Transverse colon (tissue), 4 donors: ENCODE data around the gene KRTAP10-11. TPM values are rescaled to one million over a fixed set of nuclear protein-coding genes. Genes with fewer than 3 reads are reported as not detected.
"Not testable (repeated sequence)": the region's sequence is repeated elsewhere in the genome, so short reads cannot be mapped to it uniquely, and the experiment has no call there.

Experiments
- DNase-seq: peaks from one replicate; pipeline ENCODE4 v3.0.0-alpha.2; 2019
- H3K27ac ChIP-seq, 4 donors: fragments of 200-600 bp; sonication (generic); 2 replicates each; pipeline ENCODE4 v1.5.1; 2016 to 2018; ENCODE audit warnings: inconsistent platforms in 4 of 4
- H3K27me3 ChIP-seq: fragments of 200-600 bp; sonication (generic); 2 replicates; pipeline ENCODE4 v1.5.1; 2017; ENCODE audit warnings: inconsistent platforms
- H3K36me3 ChIP-seq, 4 donors: fragments of 200-600 bp; sonication (generic); 2 replicates each; pipeline ENCODE4 v1.5.1; 2017 to 2019; ENCODE audit warnings: inconsistent platforms in 4 of 4
- H3K4me1 ChIP-seq, 4 donors: fragments of 200-600 bp; sonication (generic); 2 replicates each; pipeline ENCODE4 v1.5.1; 2017 to 2020; ENCODE audit warnings: inconsistent platforms in 4 of 4
- H3K4me3 ChIP-seq, 4 donors: fragments of 200-600 bp; sonication (generic); 1 replicate in 1 of 4; 2 replicates in 3 of 4; pipeline versions ENCODE4 v1.5.1 to v1.6.1; 2017 to 2019; ENCODE audit warnings: inconsistent platforms in 4 of 4
- H3K9me3 ChIP-seq, 2 donors: fragments of 200-600 bp; sonication (generic); 2 replicates each; pipeline ENCODE4 v1.5.1; 2017 to 2019; ENCODE audit warnings: inconsistent platforms in 2 of 2
- EP300 ChIP-seq: sonication (generic); formaldehyde crosslinking; IDR thresholded peaks from one replicate; pipeline ENCODE4 v1.6.1; 2017; ENCODE audit warnings: antibody characterized with exemption, low read depth
- POLR2A ChIP-seq: fragments of 450-650 bp; IDR thresholded peaks from one replicate; pipeline ENCODE4 v1.6.1; 2016; ENCODE audit warnings: antibody characterized with exemption, mild to moderate bottlenecking, moderate library complexity
- POLR2AphosphoS5 ChIP-seq, 3 donors: sonication (generic); formaldehyde crosslinking; IDR thresholded peaks; one replicate each; pipeline ENCODE4 v1.6.1; 2016; ENCODE audit warnings: antibody characterized with exemption in 3 of 3
- WGBS, 2 donors: methylation state at CpG; one replicate each; pipeline ENCODE4 v1.1.5; 2018; ENCODE audit warnings: low coverage in 1 of 2; 5-methylcytosine and 5-hydroxymethylcytosine counted together
- in situ Hi-C, 4 donors: fragments of 200-750 bp; cut with MboI; loops; one replicate each; pipeline versions ENCODE4 v1.15.0 to v1.15.1; 2017; ENCODE audit warnings: low sequenced_read_pairs in 3 of 4, low pct_ligation_motif_present in 1 of 4, low pct_unique_long_range_greater_than_20kb in 1 of 4
- intact Hi-C: fragments of 100-400 bp; cut with DNase I; formaldehyde crosslinking; loops from one replicate; pipeline ENCODE4 v1.15.1; 2023; ENCODE audit warnings: low total_unique reads
- total RNA-seq, 4 donors: library from RNA; depleted of rRNA; stranded (reverse); fragments of >200 nt; gene quantifications; one replicate each; pipeline ENCODE4 v1.1.0, GENCODE V29; 2016
- TF ChIP-seq, protein P1 (sequence below), 5 experiments: fragments of 200-600 bp in 3 of 5; fragments of 450-650 bp in 2 of 5; sonication (generic) in 3 of 5; IDR thresholded peaks; 1 replicate in 2 of 5; 2 replicates in 3 of 5; pipeline ENCODE4 v1.5.1; 2016 to 2017; ENCODE audit warnings: antibody characterized with exemption in 5 of 5, inconsistent platforms in 3 of 5, mild to moderate bottlenecking in 2 of 5, moderate library complexity in 1 of 5

Gene KRTAP10-11
- total RNA-seq, 4 donors from 2014 or later, result not detected

DNA sequence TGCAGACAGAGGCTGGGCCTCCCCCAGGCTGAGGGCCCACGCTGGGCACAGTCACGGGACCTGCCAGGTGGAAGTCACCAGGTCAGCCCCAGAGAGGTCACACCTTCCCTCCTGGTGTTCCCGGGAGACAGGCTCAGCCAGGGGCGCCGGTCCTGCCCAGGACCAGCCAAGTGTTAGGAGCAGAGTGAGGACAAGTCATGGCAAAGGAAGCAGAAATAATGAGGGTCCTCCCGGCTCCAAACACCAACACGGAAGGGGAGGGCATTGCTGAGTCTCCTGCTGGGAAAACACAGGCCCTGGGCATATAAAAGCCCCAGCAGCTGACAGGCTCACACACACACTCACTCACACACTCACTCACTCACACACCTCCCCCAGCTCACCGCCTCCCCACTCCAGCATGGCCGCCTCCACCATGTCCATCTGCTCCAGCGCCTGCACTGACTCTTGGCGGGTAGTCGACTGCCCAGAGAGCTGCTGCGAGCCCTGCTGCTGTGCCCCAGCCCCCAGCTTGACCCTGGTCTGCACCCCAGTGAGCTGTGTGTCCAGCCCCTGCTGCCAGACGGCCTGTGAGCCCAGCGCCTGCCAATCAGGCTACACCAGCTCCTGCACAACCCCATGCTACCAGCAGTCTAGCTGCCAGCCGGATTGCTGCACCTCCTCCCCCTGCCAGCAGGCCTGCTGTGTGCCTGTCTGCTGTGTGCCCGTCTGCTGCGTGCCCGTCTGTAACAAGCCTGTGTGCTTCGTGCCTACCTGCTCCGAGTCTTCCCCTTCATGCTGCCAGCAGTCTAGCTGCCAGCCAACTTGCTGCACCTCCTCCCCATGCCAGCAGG, 9.0 kb upstream of the KRTAP10-11 start, which contains the start of gene KRTAP10-10:
Gene KRTAP10-10 (plus strand): TSS at position 339 of the 833 bp plus-strand sequence. CDS start 62 bp downstream, at position 401.
- H3K27me3 ChIP-seq, result peaks cover 10% of the 10 kb centered on the region
- H3K4me3 ChIP-seq, result no peak within 1 kb of the TSS
- intact Hi-C loops, result no loop called here
- no peaks in the 10 kb centered on the region for H3K36me3 ChIP-seq
- in situ Hi-C loops, result no loop called here
- TF ChIP-seq POLR2AphosphoS5 (IDR thresholded peaks at IDR 0.05), result no peak
- no peak for TF ChIP-seq EP300
- TF ChIP-seq POLR2A, result no peak
- TF ChIP-seq, protein P1, sequence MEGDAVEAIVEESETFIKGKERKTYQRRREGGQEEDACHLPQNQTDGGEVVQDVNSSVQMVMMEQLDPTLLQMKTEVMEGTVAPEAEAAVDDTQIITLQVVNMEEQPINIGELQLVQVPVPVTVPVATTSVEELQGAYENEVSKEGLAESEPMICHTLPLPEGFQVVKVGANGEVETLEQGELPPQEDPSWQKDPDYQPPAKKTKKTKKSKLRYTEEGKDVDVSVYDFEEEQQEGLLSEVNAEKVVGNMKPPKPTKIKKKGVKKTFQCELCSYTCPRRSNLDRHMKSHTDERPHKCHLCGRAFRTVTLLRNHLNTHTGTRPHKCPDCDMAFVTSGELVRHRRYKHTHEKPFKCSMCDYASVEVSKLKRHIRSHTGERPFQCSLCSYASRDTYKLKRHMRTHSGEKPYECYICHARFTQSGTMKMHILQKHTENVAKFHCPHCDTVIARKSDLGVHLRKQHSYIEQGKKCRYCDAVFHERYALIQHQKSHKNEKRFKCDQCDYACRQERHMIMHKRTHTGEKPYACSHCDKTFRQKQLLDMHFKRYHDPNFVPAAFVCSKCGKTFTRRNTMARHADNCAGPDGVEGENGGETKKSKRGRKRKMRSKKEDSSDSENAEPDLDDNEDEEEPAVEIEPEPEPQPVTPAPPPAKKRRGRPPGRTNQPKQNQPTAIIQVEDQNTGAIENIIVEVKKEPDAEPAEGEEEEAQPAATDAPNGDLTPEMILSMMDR (IDR thresholded peaks at IDR 0.05), result no peak
- no peak for DNase-seq
- no peaks in the 10 kb centered on the region for H3K4me1 ChIP-seq
- no peak within 1 kb of the TSS for H3K27ac ChIP-seq
- H3K9me3 ChIP-seq, result peaks cover 1 to 9% of the 10 kb centered on the region in 2 donors
- WGBS, 2 donors, result 58% methylated on average over 19 of the region's 21 CpGs; no CpG with 5 or more reads in 1 of the 2 donors

- H3K27me3 ChIP-seq, H3K4me1 ChIP-seq, H3K36me3 ChIP-seq, H3K9me3 ChIP-seq, H3K27ac ChIP-seq, DNase-seq, H3K4me3 ChIP-seq, intact Hi-C loops, in situ Hi-C loops: not testable (repeated sequence)
- 52% methylated on average over 10 of the region's 12 CpGs; no CpG with 5 or more reads in 1 of the 2 donors for WGBS, 2 donors
Observed at GRCh38 chr21:44637851-44638348, 8.3 kb upstream of the KRTAP10-11 start.

DNA sequence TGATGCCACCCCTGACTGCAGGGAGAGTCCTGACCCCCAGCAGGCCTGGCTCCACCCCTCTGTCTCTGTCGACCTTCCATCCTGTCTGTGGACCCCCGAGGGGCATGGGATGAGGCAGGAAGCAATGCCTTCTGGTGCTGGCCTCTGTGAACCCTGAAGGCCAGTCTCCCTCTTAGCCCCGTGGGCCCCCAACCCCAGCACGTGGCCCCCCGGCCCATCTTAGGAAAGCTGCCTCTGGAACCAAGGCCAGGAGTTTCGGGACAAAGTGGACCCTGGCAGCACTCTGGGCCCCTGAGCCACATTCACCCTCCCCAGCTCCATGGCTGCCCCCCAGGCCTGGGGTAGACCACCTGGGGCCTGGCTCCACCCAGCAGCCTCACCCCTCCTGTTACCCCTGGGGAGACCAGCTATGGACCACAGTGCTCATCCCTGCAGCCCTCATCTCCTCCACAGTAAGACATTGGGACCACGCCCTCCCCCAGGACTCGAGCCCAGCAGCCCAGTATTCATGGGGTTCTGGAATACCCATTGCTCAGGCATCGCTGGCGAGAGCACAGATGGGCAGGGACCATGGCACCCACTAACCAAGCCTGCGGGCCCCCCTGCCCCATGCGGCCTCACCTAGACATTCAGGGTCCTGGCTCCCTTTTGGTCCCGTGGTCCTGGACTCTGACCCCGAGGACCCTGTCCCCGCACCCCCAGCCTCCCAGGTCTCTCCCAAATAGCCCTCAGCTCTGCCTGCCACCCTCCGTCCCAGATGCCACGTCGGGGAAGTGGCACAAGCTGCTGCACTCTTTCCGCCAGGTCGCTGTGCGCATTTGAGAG, 7.5 kb upstream of the KRTAP10-11 start:
- H3K27ac ChIP-seq, H3K9me3 ChIP-seq, H3K4me3 ChIP-seq, H3K4me1 ChIP-seq, H3K27me3 ChIP-seq, intact Hi-C loops, DNase-seq, H3K36me3 ChIP-seq, in situ Hi-C loops: not testable (repeated sequence)
- WGBS, 2 donors, result 77% methylated on average over 20 of the region's 21 CpGs; no CpG with 5 or more reads in 1 of the 2 donors

- 92% methylated on average over 10 of the region's 12 CpGs; no CpG with 5 or more reads in 1 of the 2 donors for WGBS, 2 donors
- H3K27me3 ChIP-seq, result peaks cover 10% of the 10 kb centered on the region
- no peaks in the 10 kb centered on the region for H3K4me1 ChIP-seq
- intact Hi-C loops, result no loop called here
- in situ Hi-C loops, result no loop called here
- H3K9me3 ChIP-seq, result peaks cover 0 to 3% of the 10 kb centered on the region in 2 donors
- H3K27ac ChIP-seq, result no peak overlapping the region
- TF ChIP-seq, protein P1 (IDR thresholded peaks at IDR 0.05), result no peak
- no peak for TF ChIP-seq POLR2A
- TF ChIP-seq POLR2AphosphoS5 (IDR thresholded peaks at IDR 0.05), result no peak
- TF ChIP-seq EP300, result no peak
- DNase-seq, result no peak
- H3K4me3 ChIP-seq, result no peak overlapping the region
- no peaks in the 10 kb centered on the region for H3K36me3 ChIP-seq
Observed at GRCh38 chr21:44639331-44639655, 6.9 kb upstream of the KRTAP10-11 start.

- TF ChIP-seq POLR2A, result no peak
- no peak for TF ChIP-seq POLR2AphosphoS5 (IDR thresholded peaks at IDR 0.05)
- TF ChIP-seq EP300, result no peak
- TF ChIP-seq, protein P1 (IDR thresholded peaks at IDR 0.05), result no peak
- H3K27me3 ChIP-seq, result peaks cover 10% of the 10 kb centered on the region
- WGBS, 2 donors, result 75 to 79% methylated on average over 2 to 5 of the region's 5 CpGs
- intact Hi-C loops (no loop called here), in situ Hi-C loops (no loop called here)
- H3K27ac ChIP-seq, result no peak overlapping the region
- no peaks in the 10 kb centered on the region for H3K36me3 ChIP-seq
- DNase-seq, result no peak
- H3K9me3 ChIP-seq, result peaks cover 3 to 4% of the 10 kb centered on the region in 2 donors
- no peak overlapping the region for H3K4me3 ChIP-seq
- H3K4me1 ChIP-seq, result no peaks in the 10 kb centered on the region
Observed at GRCh38 chr21:44640761-44641160, 5.5 kb upstream of the KRTAP10-11 start.
